Stimulated activated memory B cell treated with anti-CD40 and anti-IgM and Interleukin-4, amounts not matched to agents 10 μg/mL and 1 μg/mL and 100 μg/mL, for 72 hours (primary cell): ENCODE measurements around the gene TMEM258.

ENCODE experiments used
- ATAC-seq: fragments of 150-1000 bp; cut with Tn5 transposase; 2 replicates; pipeline ENCODE4 v1.10.0; 2021
- H3K27ac Mint-ChIP-seq: one replicate; pipeline ENCODE4 v1.8.0; 2022; ENCODE audit warnings: mild to moderate bottlenecking, mixed read lengths
- H3K27me3 Mint-ChIP-seq: one replicate; pipeline ENCODE4 v1.8.0; 2022; ENCODE audit warnings: mixed read lengths
- H3K36me3 Mint-ChIP-seq: one replicate; pipeline ENCODE4 v1.8.0; 2022; ENCODE audit warnings: mixed read lengths
- H3K4me1 Mint-ChIP-seq: one replicate; pipeline ENCODE4 v1.8.0; 2022; ENCODE audit warnings: mixed read lengths
- H3K4me3 Mint-ChIP-seq: one replicate; pipeline ENCODE4 v1.8.0; 2022; ENCODE audit warnings: mild to moderate bottlenecking, moderate library complexity, mixed read lengths
- H3K9me3 Mint-ChIP-seq: one replicate; pipeline ENCODE4 v1.8.0; 2022; ENCODE audit warnings: mixed read lengths

The TMEM258 gene

GRCh38 chr11:61776561-61777075, 15.8 kb downstream of the TMEM258 start:
- Mint-ChIP-seq H3K4me3 (peak overlapping the region; percentile 43), H3K36me3 (no peaks in the 10 kb centered on the region), H3K9me3 (no peaks in the 10 kb centered on the region), H3K4me1 (peaks cover 17% of the 10 kb centered on the region), H3K27me3 (peaks cover 42% of the 10 kb centered on the region), H3K27ac (no peak overlapping the region)
- peak; percentile 34 for ATAC-seq

DNA sequence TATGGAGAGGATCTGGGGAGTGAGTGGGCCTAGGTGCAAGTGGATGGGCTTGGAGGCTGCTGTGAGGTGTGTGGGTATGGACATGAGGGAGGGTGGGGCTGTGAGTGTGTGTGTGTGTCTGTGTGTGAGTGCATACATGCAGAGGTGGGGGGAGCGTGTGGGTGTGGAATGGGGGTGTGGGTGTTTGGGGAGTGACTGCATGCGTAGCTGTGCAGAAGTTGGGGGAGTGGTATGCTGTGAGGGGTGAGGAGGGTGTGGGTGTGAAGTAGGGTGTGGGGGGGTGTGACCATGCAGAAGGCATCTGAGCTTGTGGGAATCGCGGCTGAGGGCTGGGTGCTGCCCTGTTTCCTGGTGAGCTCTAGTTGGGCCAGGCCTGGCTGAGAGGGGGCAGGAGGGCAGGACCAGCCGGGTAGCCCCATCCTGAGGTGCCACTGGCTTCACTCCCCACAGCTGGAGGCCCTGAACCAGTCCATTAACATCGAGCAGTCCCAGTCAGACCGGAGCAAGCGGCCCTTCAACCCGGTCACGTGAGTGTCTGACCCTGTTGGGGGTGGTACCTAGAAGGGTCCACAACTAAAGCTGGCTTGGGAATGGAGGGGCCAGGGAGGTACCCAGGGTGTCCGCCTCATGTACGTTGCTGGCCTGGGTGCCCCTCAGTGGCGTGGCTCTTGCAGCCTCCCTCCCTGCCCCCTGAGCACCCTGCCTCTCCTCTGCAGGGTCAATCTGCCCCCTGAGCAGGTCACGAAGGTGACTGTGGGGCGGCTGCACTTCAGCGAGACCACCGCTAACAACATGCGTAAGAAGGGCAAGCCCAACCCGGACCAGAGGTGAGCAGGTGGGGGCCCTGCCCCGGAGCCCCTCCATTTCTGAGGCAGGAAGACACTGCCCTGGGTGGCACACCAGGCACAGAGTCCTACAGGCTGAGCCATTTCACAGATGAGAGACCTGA, 16.5 kb downstream of the TMEM258 start:
- H3K27ac Mint-ChIP-seq, result no peak overlapping the region
- ATAC-seq, result no peak
- H3K4me1 Mint-ChIP-seq, result peaks cover 17% of the 10 kb centered on the region
- no peaks in the 10 kb centered on the region for H3K36me3 Mint-ChIP-seq
- peak overlapping the region; percentile 43 for H3K4me3 Mint-ChIP-seq
- H3K27me3 Mint-ChIP-seq, result peaks cover 42% of the 10 kb centered on the region
- no peaks in the 10 kb centered on the region for H3K9me3 Mint-ChIP-seq

DNA sequence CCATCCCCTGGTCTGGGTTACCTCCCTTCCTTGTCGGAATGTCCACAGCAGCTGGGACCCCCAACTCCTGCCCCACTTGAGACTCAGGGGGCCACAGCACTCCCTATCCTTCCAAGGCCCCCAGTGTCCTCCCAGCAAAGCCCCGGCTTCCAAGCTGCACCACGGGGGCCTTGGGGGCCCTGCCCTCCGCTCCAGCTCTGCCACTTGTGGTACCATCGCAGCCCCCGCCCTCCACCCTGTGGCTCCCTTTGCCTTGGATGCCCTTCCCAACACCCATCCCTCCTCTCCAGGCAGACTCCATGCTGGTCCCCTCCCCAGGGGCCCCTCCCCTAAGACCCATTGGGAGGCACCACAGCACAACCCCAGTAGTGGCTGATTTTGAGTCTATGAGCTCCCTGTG, 17.3 kb downstream of the TMEM258 start:
- ATAC-seq, result no peak
- no peak overlapping the region for H3K27ac Mint-ChIP-seq

DNA sequence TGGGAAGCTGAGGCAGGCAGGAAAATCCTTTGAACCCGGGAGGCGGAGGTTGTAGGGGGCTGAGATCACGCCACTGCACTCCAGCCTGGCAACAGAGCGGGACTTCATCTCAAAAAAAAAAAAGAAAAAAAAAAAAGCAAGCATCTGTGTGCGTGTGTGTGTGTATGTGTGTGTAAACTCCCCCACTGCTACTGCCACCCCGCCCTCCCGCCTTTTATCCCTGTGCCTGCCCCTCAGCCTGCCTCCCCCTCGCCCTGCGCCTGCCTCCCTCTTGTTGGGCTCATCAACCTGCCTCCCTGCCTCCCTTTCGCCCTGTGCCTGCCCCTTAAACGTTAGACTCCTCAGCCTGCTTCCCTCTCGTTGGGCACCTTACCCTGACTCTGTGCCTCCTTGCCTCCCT, 18.0 kb downstream of the TMEM258 start:
- Mint-ChIP-seq H3K27me3 (peaks cover 42% of the 10 kb centered on the region), H3K4me1 (peaks cover 17% of the 10 kb centered on the region), H3K36me3 (no peaks in the 10 kb centered on the region), H3K27ac (no peak overlapping the region), H3K4me3 (no peak overlapping the region), H3K9me3 (no peaks in the 10 kb centered on the region)
- ATAC-seq, result no peak

More for the DNA sequence above, 17.3 kb downstream of the TMEM258 start:
- Mint-ChIP-seq H3K36me3 (no peaks in the 10 kb centered on the region), H3K27me3 (peaks cover 42% of the 10 kb centered on the region), H3K4me3 (no peak overlapping the region), H3K4me1 (peaks cover 17% of the 10 kb centered on the region), H3K9me3 (no peaks in the 10 kb centered on the region)

DNA sequence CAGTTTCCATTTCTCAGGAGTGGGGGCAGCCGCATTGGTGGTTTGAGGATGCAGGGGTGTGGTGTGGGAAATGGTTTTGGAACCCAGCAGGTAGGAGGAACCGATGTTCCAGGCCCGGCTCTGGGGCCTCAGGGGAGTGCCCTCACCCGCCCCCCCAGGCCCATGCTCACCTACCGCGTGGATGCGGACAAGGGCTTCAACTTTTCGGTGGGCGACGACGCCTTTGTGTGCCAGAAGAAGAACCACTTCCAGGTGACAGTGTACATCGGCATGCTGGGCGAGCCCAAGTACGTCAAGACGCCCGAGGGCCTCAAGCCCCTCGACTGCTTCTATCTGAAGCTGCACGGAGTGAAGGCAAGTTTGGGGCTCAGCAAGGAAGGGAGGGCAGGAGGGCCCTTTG, 18.6 kb downstream of the TMEM258 start:
- Mint-ChIP-seq H3K4me3 (no peak overlapping the region), H3K27me3 (peaks cover 38% of the 10 kb centered on the region), H3K4me1 (peaks cover 17% of the 10 kb centered on the region), H3K9me3 (no peaks in the 10 kb centered on the region), H3K27ac (no peak overlapping the region), H3K36me3 (no peaks in the 10 kb centered on the region)
- no peak for ATAC-seq

- no peak for ATAC-seq
- no peaks in the 10 kb centered on the region for H3K36me3 Mint-ChIP-seq
- peaks cover 17% of the 10 kb centered on the region for H3K4me1 Mint-ChIP-seq
- no peak overlapping the region for H3K4me3 Mint-ChIP-seq
- H3K27ac Mint-ChIP-seq, result no peak overlapping the region
- H3K9me3 Mint-ChIP-seq, result no peaks in the 10 kb centered on the region
- peaks cover 33% of the 10 kb centered on the region for H3K27me3 Mint-ChIP-seq
These were observed 19.0 kb downstream of the TMEM258 start for GRCh38 chr11:61773356-61773755.

DNA sequence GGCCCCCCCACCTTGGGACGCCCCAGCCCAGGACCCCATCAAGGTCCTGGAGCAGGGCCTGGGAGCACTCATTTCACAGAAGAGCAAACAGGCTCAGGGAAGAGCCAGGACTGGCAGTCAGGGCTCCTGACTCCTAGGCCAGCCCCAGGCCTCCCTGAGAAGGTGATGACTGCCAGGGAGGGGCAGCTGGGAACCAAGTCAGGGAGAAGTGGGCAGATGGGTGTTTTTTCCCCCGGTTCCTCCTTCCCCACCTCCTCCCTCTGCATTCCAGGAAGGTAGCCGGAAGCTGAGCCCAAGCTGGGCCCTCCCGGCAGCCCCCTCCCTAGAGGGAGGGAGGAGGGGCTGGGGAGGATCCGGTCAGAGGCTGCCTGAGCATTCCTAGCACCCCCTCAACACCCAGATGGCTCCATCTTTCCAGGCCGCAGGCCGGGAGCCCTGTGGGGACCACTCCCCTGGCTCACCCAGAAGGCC, 20.4 kb downstream of the TMEM258 start:
- Mint-ChIP-seq H3K9me3 (no peaks in the 10 kb centered on the region), H3K36me3 (no peaks in the 10 kb centered on the region), H3K4me3 (no peak overlapping the region), H3K4me1 (peaks cover 10% of the 10 kb centered on the region), H3K27me3 (peaks cover 25% of the 10 kb centered on the region), H3K27ac (no peak overlapping the region)
- ATAC-seq, result no peak

- Mint-ChIP-seq H3K27me3 (peaks cover 21% of the 10 kb centered on the region), H3K36me3 (no peaks in the 10 kb centered on the region), H3K4me3 (no peak overlapping the region), H3K27ac (no peak overlapping the region), H3K4me1 (peaks cover 3% of the 10 kb centered on the region), H3K9me3 (no peaks in the 10 kb centered on the region)
- no peak for ATAC-seq
These were observed 21.1 kb downstream of the TMEM258 start for GRCh38 chr11:61771195-61771894.

DNA sequence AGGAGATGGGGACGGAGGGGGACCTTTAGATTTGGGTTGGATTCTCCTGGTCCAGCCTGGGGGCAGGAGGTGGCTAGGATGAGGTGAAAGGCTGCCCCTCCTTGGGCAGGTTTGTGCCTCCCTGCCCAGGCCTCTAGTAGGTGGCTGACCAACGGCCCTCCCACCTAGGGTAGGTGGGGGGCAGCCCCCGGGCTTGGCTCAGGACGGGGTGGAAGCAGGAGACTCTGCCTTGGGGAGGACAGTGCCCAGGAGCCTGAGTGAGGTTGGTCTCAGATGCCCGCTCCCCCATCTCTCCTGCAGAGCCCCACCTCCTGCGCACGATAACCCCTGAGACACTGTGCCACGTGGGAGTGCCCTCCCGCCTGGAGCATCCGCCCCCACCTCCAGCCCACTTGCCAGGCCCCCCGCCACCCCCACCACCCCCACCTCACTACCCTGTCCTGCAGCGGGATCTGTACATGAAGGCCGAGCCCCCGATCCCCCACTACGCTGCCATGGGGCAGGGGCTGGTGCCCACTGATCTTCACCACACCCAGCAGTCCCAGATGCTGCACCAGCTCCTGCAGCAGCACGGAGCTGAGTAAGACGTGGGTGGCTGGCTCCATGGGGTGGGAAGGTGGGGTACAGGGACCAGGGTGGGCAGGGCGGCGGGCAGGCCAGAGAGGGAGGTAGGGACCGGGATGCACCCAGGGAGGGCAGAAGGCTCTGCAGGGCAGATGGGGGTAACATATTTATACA, 22.3 kb downstream of the TMEM258 start:
- no peaks in the 10 kb centered on the region for H3K36me3 Mint-ChIP-seq
- peaks cover 9% of the 10 kb centered on the region for H3K27me3 Mint-ChIP-seq
- H3K4me3 Mint-ChIP-seq, result no peak overlapping the region
- H3K27ac Mint-ChIP-seq, result no peak overlapping the region
- no peak for ATAC-seq
- H3K9me3 Mint-ChIP-seq, result no peaks in the 10 kb centered on the region
- H3K4me1 Mint-ChIP-seq, result no peaks in the 10 kb centered on the region

- no peak overlapping the region for H3K27ac Mint-ChIP-seq
These were observed 23.1 kb downstream of the TMEM258 start for GRCh38 chr11:61769169-61769920.

DNA sequence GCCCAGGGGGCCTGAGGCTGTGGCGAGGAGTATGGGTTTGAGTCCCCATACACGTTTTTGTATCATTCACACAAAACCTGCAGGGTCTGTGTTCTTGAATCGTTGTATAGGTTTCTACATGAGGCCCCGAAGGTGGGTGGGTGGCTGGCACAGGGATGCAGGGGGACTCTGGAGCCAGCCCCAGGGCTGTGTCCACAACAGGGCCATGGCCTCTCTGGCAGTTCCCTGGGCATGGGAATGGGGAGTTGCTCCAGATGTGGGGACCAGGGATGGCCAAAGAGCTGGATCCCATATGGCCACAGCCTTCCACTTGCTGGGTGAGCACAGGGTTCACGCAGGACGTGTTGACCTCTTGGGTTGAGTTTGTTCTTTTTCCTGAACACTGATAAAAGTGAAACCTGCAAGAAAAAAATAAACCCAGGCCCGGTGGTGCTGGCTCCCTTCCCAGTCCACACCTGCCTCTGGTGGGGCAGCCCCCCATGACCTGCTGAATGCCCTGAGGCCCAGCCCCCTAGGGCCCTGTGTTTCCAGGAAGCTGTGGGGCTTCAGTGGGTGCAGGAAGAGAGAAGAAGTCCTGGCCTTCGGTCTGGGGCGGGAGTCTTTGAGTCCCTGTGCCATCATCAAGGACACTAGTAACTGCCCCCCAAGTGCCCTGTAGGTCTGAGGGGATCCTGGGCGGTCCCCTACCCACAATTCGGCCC, 23.9 kb downstream of the TMEM258 start:
- Mint-ChIP-seq H3K36me3 (no peaks in the 10 kb centered on the region), H3K27me3 (no peaks in the 10 kb centered on the region), H3K27ac (no peak overlapping the region), H3K4me1 (no peaks in the 10 kb centered on the region), H3K4me3 (no peak overlapping the region), H3K9me3 (no peaks in the 10 kb centered on the region)
- ATAC-seq, result no peak

More at GRCh38 chr11:61769169-61769920, 23.1 kb downstream of the TMEM258 start:
- no peak for ATAC-seq
- Mint-ChIP-seq H3K9me3 (no peaks in the 10 kb centered on the region), H3K36me3 (no peaks in the 10 kb centered on the region), H3K4me3 (no peak overlapping the region), H3K27me3 (peaks cover 1% of the 10 kb centered on the region), H3K4me1 (no peaks in the 10 kb centered on the region)

- H3K27ac Mint-ChIP-seq, result no peak overlapping the region
- no peaks in the 10 kb centered on the region for H3K4me1 Mint-ChIP-seq
- no peak for ATAC-seq
- H3K36me3 Mint-ChIP-seq, result no peaks in the 10 kb centered on the region
- H3K4me3 Mint-ChIP-seq, result no peak overlapping the region
- H3K9me3 Mint-ChIP-seq, result no peaks in the 10 kb centered on the region
- H3K27me3 Mint-ChIP-seq, result peaks cover 10% of the 10 kb centered on the region
These were observed 26.0 kb downstream of the TMEM258 start for GRCh38 chr11:61766353-61766841.

- Mint-ChIP-seq H3K27ac (no peak overlapping the region), H3K4me1 (no peaks in the 10 kb centered on the region), H3K4me3 (no peak overlapping the region), H3K9me3 (no peaks in the 10 kb centered on the region), H3K36me3 (no peaks in the 10 kb centered on the region), H3K27me3 (peaks cover 11% of the 10 kb centered on the region)
- peak; percentile 7 for ATAC-seq
These were observed 26.7 kb downstream of the TMEM258 start for GRCh38 chr11:61765550-61766253.
